GM10248 (cell line): ENCODE data around the gene FCRL2.

Experiments
- CTCF ChIA-PET: fragments of 300-600 bp; sonication (Branson Sonifier 250); formaldehyde crosslinking; extraction: SDS; loops from one replicate; lab custom pipeline; 2021; ENCODE audit warnings: antibody characterized with exemption; lab: Yijun Ruan, JAX
- POLR2A ChIA-PET: fragments of 350-650 bp; sonication (Branson Sonifier 250); formaldehyde crosslinking; extraction: SDS; loops from one replicate; lab custom pipeline; 2020; ENCODE audit warnings: antibody characterized with exemption; lab: Yijun Ruan, JAX
- DNase-seq: peaks from one replicate; pipeline ENCODE4 v3.0.0; 2012; ENCODE audit errors: extremely low spot score
- CTCF ChIP-seq: IDR thresholded peaks from 2 replicates; pipeline ENCODE4 v1.5.1; 2012; ENCODE audit warnings: mild to moderate bottlenecking, low read depth; ENCODE audit errors: extremely low read depth, missing control alignments, control extremely low read depth

FCRL2 gene

GRCh38 chr1:157697781-157698569 is 79.0 kb downstream of the FCRL2 start:
- DNase-seq = no peak
- TF ChIP-seq CTCF = no peak
- CTCF ChIA-PET = no interaction called here
- POLR2A ChIA-PET = no interaction called here

GRCh38 chr1:157696966-157697628 is 79.8 kb downstream of the FCRL2 start:
- no peak for DNase-seq
- POLR2A ChIA-PET = no interaction called here
- CTCF ChIA-PET = interaction anchor here (1.2 kb wide), 1 partner anchor 117 kb away, joined by 7 read pairs; no protein-coding TSS in a partner anchor
- no peak for TF ChIP-seq CTCF
